GM19468 (cell line): ENCODE data around the gene ZNF584.
"Not testable (repeated sequence)": the region's sequence is repeated elsewhere in the genome, so short reads cannot be mapped to it uniquely, and the experiment has no call there.

Experiments
- ATAC-seq: cut with Tn5 transposase; IDR thresholded peaks from one replicate; pipeline ENCODE4 v1.9.1; 2021; ENCODE audit warnings: mild to moderate bottlenecking, moderate library complexity, moderate number of reproducible peaks; ENCODE audit not compliant: unreplicated experiment; ENCODE audit errors: extremely low read depth

ZNF584 gene

DNA sequence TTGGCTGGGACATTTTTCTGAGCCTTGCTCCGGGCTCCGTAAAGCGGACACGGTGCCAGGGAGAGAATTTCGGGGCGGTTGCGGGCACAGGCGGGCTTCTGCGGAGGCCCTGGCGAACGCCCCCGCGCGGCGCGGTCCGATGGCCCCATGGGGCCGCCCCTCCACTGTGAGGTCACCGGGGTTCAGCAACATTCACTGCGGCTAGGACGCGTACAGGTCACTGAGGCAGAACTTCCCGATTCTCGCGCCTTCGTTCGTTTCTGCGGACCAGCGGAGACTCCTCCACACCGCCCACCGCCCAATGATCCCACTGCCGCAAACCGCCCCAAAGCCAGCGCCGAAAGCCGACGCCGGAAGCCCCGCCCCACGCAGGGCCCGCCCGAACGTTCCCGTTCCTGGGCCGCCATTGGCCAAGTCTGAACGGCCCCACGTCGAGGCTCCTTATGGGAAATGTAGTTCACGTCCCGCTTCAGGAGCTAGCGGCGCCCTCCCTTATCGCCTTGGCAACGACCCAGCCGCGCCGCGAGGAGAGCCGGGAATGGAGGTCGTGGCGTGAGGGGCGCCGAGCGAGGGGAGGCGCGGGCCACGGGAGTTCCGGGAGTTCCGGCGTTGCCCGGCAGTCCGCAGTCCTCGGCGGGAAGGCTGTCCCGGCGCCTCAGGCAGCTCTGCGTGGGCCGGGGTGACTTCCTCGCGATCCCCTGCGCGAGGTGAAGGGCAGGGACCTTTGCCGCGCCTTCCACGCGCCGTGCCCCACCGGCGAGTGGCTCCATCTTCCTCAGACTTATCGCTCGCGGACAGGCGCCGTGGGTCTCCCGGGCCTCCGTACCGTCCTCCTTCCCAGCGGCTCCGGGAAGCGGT is at the start of gene ZNF584:
TSS of gene ZNF584 (plus strand) at position 498 of the 858 bp plus-strand sequence. CDS start 499 bp downstream, outside the sequence.
- ATAC-seq = peak; percentile 76

DNA sequence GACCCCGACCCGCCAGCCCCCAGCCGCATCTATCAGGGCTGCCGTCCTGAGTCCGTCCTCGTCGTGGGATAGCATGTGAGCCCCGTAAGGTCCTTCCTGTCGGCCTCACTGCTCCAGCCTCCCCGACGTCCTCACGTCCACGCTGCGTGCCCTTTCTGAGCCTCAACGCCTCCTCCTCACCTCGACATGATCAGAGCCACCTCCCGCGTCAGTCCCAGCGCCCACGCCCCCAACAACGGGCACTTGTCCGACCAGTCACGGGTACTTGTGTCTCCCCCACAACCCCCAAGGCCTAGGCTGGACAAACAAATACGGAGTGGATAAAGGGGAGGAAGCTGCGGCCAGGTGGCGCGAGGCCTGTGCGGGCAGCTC is 46.6 kb upstream of the ZNF584 start:
- ATAC-seq = no peak

DNA sequence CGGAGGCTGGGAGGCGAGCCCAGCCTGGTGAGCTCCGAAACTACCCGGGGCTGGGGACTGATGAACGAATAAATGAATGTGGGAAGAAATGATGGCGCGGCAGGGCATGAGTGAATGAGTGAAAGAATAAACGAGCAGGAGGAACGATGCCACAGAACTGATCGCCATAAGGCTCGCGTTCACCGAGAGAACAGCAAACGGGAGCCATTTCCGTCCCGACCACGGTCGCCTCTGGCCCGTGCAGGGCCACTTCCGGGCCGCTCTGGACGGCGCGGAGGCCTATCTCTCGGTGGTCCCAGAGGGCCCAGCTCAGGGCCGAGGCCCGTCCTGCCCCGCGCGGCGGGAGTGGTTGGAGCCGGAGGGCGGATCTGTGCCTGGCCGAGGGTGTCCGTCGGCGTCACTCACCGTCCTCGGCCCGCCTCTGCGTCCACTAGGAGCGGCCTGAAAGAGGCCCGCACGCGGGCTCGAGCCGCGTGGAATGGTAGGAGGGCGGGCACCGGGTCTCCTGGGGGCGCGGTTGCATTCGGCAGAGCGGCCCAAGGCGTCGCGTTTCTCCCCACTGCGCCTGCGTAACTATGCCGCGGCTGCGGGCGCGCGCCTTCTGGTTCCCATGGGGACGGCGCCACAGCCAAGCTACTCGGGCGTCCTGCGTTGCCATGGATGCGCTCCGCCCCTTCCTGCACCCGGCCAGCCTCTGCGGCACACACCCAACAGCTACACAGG is 46.0 kb upstream of the ZNF584 start, which contains the start of gene ZNF497:
TSS of gene ZNF497 (minus strand) at position 480 of the 723 bp plus-strand sequence. CDS start 5,116 bp downstream, outside the sequence.
- ATAC-seq = peak; percentile 87

DNA sequence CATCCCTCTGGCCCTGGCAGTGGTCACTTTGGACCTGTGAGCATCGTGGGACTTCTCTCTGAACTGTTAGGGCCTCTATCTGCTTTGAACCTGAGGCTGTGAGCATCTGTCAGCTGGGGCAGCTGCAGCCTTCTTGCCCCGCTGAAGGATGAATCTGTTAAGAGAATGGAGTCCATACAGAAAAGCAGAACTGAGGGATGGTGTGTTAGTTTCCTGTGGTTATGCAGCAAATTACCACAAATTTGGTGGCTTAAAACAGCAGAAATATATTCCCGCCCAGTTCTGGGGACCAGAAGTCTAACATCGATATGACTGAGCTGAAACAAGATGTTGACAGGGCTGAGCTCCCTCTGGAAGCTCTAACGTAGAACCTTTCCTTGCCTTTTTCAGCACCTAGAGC is 44.3 kb upstream of the ZNF584 start:
- no peak for ATAC-seq

DNA sequence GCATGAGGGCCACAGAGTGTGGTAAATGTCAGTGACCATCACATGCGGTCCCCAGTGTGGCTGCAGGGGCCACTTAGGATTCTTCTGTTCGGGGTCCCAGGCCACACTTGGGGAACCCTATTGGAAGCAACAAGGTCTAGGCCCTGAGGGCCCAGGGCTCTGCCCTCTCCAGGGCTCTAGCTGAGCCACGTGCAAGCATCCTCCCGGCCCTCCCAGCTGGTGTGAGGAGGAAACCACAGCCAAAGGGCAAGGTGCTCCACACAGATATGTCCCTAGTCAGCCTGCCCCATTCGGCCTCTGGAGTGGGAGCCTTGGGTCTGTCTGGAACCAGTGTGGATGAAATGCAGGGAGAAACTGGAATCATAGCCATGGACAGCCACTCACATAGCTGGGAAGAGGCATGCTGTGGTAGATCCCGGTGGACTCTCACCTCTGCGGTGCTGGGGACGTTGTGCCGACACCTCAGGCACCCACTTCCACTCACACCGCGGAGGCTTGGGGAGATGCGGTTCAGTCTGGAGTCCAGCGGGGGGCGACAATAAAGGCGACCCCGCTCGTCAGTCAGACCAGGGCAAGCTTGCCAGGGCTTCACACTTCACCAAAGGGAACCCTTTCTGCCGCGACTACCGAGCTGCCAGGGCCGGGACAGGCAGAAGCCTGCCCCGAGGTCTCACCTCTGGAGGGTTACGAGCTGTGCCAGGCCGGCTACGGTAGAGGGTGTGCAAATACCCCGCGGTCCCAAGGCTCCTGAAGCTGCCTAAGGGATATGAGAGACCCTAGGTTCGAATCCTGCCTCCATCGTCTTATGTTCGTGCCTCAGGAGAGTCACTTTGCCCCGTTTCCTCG is 41.6 kb upstream of the ZNF584 start:
- no peak for ATAC-seq

DNA sequence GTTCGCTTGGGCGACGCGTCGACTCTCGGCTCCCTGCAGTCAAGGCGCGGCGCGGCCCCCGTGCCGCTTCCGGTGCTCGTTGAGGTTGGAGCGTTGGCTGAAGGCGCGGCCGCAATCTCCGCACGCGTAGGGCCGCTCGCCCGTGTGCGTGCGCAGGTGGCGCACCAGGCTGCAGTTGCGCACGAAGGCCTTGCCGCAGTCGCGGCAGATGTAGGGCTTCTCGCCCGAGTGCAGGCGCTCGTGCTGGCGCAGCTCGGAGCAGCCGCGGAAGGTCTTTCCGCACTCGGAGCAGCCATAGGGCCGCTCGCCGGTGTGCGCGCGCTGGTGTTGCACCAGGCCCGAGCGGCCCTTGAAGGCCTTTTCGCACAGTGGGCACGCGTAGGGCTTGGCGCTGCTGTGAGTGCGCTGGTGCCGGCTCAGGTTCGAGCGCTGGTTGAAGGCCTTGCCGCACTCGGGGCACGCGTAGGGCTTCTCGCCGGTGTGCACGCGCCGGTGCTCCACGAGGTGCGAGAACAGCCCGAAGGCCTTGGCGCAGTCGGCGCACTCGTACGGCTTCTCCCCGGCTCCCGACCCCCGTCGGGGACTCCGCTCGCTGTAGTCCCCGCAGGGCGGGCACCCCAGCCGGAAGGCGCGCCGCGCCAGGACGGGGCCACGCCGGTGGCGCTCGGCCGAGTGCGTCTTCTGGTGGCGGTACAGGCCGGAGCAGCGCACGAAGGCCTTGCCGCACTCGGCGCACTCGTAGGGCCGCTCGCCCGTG is 40.6 kb upstream of the ZNF584 start:
- ATAC-seq = no peak

DNA sequence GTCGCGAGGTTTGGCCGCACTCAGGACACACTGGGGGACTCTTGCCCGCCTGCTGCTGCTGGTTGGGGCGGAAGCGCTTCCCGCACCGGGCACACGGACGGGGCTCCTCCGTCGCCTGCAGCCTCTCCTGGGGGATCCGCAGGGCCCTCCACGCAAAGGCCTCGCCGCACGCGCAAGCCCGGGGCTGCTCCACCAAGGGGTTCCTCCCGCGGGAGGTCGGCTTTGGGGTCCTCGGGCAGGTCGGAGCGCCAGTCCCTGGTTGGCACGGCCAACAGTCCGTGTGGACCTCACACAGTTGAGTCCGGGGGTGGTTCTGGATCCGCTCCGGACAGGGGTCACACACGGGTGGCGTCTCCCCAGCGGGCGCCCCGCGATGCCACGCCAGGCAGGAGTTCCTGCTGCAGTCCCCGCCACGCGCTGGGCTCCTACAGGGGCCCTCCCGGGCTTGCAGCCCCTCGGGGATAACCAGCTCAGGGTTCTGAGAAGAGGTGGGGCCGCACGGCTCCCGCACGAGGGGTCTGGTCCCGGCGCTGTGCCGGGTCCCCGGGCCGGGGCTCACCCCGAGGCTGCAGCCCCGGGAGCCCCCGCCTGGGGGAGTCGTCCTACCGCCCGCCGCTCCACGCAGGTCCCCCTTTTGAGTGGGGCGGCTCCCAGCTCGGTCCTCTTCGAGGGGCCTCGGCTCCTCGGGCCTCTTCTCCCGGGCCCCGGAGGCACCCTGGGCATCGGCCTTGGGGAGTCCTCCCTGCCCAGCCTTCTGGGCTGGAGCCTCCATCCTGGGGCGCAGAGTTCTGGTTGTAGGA is 39.7 kb upstream of the ZNF584 start:
- ATAC-seq = no peak

DNA sequence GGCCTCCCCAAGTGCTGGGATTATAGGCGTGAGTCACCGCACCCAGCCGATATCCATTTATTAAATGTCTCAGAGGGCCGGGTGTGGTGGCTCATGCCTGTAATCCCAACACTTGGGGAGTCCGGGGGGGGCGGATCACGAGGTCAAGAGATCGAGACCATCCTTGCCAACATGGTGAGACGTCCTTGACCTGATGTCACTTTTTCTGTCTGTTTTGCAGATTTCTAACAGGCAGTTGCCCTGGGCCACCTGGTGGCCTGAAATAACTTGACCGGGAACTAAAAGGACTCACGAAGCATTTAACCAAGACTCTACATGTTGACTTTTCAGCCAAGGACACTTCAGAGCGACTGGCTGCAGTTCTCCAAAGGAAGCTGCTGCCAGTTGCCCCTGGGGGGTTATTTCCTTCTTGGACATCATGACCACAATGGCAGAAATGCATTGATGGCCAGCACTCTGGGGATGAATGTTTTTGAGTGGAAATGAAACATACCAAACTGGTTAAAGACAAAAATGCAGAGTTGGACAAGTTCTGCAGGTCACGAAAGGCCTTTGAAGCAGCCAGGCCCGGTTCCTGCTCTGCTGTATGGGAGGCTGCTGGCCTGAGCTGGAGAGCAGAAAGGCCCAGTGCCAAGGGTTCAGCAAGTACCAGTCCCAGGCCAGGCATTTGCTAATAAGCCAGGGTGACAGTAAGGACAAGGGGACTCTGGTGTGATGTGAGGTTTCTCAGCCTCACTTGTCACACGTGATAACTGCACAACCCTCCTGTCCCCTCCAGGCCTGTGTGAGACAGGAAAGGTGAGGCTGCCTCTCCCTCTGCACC is 35.9 kb upstream of the ZNF584 start:
- no peak for ATAC-seq

DNA sequence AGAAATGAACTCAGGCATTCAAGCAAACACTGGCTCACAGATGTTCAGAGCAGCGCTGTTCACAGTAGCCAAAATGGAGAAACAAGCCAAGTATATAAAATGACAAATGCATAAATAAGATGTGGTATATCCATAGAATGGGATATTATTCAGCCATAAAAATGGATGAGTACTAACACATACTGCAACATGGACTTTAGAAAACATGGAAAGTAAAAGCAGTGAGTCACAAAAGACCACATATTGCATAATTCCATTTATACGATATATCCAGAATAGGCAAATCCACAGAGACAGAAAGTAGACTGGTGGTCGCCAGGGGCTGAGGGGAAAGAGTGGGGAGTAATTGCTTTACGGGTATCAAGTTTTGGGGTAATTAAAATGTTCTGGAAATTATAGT is 34.2 kb upstream of the ZNF584 start:
- no peak for ATAC-seq

DNA sequence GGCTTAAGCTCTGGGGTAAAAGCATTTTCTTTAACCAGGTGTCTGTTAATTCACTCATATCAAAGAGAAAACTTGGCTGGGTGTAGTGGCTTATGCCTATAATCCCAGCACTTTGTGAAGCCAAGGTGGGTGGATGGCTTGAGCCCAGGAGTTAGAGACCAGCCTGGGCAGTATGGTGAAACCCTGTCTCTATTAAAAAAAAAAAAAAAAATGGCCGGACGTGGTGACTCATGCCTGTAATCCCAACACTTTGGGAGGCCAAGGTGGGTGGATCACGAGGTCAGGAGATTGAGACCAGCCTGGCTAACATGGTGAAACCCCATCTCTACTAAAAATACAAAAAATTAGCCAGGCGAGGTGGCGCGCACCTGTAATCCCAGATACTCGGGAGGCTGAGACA is 31.7 kb upstream of the ZNF584 start:
- ATAC-seq = not testable (repeated sequence)

DNA sequence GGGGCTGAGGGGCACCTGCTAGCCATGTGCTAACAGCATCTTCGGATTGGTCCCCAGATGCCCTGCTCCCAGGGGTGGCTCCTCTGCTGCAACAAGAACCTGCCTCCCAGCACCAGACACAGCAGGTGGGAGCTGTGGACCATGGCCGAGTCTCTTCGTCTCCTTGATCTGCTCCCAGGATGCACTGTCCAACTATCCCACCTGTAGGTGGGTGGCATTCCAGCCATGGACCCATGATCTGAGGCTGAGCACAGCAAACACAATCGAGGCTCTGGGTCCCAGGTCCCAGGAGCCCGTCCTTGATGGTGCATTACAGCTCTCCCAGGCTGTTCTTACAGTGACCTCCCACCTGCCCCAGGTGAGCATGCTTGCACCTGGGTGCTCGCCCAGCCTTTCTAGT is 29.2 kb upstream of the ZNF584 start:
- ATAC-seq = no peak

DNA sequence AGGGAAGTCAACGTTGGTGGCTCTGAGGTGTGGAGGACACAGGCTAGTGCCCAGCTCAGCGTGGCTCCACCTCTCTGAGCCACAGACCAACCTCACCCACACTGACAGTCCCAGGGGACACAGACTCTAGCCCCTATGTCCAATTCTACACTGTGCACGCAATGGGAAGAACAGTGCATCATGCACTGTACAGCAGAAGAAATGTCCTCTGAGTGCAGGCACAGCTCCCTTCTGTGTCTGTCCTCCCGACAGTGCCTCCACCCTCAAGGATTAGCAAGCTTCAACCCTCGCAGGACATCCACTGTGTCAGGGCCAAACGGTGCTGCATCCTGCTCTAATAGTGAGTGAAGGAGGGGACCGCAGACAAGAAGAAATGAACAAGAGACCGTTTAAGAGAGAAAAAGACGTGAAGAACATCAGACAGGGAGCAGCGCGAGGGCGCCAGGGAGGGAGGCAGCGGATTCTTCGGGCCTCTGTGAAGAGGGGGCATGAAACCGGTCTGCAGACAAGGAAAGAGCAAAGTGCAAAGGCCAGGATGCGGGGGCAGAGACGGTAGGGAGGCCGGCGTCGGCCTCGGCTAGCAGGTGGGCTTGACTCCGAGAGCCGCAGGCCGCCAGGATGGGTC is 28.3 kb upstream of the ZNF584 start:
- no peak for ATAC-seq

DNA sequence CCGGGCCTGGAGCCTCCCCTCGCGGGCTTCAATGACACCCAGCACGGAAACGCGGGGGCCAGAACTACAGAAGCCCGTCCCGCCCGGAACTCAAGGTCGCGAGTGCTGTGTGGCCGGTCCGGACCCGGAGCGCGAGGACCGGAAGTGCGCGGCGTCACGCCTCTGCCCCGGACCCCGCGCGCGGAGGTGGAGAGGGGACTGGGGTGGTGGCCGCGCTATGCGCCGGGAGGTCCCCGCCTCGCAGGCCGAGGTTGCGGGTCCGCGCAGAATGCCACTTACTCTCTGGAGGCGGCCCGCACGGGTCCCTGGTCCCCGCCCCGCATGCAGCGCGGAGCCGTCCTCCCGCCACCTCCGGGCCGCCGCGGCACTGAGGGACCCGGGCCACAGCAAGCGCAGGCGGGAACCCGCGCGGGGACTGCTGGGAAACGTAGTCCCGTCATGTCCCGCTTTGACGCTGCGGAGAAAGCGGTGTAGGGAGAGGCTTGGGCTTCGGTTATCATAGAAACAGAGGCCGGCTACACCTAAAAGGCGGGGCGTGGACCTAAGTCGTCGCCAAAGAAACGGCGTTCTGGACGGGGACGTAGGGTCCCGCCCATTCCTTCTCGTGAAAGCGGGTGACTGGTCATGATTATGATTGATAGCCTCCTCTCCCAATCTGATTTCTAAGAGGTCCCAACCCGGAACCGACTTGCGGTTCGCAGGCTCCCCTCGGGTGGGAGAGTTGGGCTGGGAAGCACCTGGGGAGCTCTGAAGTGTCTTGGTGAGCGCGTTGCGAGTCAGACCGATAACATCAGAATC is 27.6 kb upstream of the ZNF584 start, which contains the start of gene ZNF837:
TSS of gene ZNF837 (minus strand) at position 369 of the 798 bp plus-strand sequence. CDS start 11,698 bp downstream, outside the sequence.
- peak; percentile 67 for ATAC-seq

DNA sequence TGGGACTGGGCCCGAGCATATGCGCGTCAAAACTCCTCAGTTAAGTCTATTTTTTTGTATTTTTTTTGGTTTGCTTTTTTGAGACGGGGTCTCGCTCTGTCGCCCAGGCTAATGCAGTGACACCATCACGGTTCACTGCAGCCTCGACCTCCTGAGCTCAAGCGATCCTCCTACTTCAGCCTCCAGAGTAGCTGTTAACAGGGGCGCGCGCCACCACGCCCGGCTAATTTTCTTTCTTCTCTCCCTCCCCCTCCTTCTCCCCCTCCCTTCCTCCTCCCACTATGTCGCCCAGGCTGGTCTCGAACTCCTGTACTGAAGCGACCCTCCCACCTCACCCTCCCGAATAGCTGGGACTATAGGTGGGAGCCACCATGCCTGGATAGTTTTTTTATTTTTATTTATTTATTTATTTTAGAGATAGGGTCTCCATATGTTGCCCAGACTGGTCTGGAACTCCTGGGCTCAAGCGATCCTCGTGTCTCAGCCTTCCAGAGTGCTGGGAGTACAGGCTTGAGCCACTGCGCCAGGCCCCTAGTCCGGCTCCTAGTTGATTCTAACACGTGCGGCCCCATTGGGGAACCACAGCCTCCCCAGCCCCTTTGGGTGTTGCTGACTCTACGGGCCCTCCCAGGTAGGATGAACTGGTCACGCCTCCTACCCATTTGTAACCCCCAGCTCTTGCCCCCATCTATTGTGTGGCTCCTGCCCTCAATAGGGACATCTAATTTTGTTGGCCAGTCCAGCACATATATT is 26.8 kb upstream of the ZNF584 start:
- no peak for ATAC-seq

DNA sequence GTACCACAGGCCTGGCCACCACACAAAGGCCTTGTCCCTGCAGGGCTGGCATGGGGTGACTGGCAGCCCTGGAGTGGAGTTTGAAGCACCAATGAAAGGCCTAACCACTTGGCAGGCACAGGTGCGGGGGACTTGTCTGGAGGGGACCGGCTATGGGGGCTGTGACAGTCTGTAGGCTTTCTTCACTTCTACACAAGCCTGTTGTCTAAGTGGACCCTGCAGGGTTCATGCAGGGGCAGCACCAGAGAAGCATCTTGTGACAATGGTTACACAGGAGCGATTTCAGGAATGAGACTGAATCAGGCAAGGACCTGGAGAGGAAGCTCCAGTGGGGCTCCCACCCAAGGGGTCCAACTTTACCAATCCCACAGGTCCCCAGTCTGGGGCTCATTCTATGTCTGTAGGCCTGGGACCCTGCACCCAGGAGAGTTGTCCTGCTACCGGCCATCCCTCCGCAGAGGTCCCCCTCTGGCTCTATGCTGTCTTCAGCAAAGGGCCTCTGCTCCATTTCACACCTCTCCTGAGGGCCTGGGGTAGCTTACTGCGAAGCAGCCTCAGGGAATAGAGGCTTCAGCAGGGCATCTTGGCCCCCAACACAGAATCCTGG is 25.3 kb upstream of the ZNF584 start:
- no peak for ATAC-seq
